Right cardiac atrium (tissue), 5 donors: ENCODE data around the gene SIRPB1. TPM values are rescaled to one million over a fixed set of nuclear protein-coding genes. Genes with fewer than 3 reads are reported as not detected.
"Not testable (repeated sequence)": the region's sequence is repeated elsewhere in the genome, so short reads cannot be mapped to it uniquely, and the experiment has no call there.

ENCODE experiments used
- ATAC-seq, 2 donors: fragments of 200-7000 bp; cut with Tn5 transposase; one replicate each; pipeline versions ENCODE4 v1.8.0 to v1.9.1; 2020; ENCODE audit warnings: moderate library complexity in 2 of 2, mild to moderate bottlenecking in 1 of 2
- DNase-seq, 3 donors: peaks; one replicate each; pipeline ENCODE4 v3.0.0-alpha.2; 2020
- H3K27ac ChIP-seq: one replicate; pipeline ENCODE4 v1.5.1; 2013; ENCODE audit warnings: mild to moderate bottlenecking, low read length, control low read depth, moderate library complexity
- H3K27me3 ChIP-seq: one replicate; pipeline ENCODE4 v1.6.1; 2013; ENCODE audit not compliant: control insufficient read depth, insufficient read depth
- H3K4me1 ChIP-seq: one replicate; pipeline ENCODE4 v1.6.1; 2013; ENCODE audit warnings: low read length; ENCODE audit not compliant: control insufficient read depth, insufficient read depth
- H3K4me3 ChIP-seq: one replicate; pipeline ENCODE4 v1.5.1; 2013; ENCODE audit warnings: low read length, control low read depth
- H3K9me3 ChIP-seq: one replicate; pipeline ENCODE4 v1.6.1; 2013; ENCODE audit warnings: low read length; ENCODE audit not compliant: control insufficient read depth
- WGBS: extraction: QIAGEN DNeasy Blood & Tissue Kit; methylation state at CpG from one replicate; pipeline ENCODE4 v1.1.7; 2013; 5-methylcytosine and 5-hydroxymethylcytosine counted together
- intact Hi-C, 4 donors: fragments of 100-400 bp; cut with DNase I; formaldehyde crosslinking; loops; one replicate each; pipeline versions ENCODE4 v1.11.0 to v1.14.0; 2022 to 2023
- polyA plus RNA-seq: library from polyadenylated mRNA; stranded (reverse); fragments of 200-250 nt; gene quantifications from one replicate; pipeline ENCODE4 v1.2.3, GENCODE V29; 2013
- total RNA-seq, 4 donors: library from RNA; stranded (reverse); fragmentation: NEBNext Ultra II Directional; extraction: Animal tissue kit (Norgen Biotek cat#: 25700); gene quantifications; one replicate each; pipeline ENCODE4 v1.2.1, GENCODE V29; 2021
- donor health status: healthy with polysubstance abuse.
- donor health status: DM: no; HTN: yes; CAD: no.
- donor health status: DM: no; HTN: no; CAD: no.
- donor health status: DM: no; HTN: yes; CAD: no; lungs with severe emphysema.
- donor health status: DM: yes; HTN: yes; CAD: no.

Gene SIRPB1
- total and polyA plus RNA-seq, 5 donors = 0.35 to 7.2 (median 0.63) TPM

DNA sequence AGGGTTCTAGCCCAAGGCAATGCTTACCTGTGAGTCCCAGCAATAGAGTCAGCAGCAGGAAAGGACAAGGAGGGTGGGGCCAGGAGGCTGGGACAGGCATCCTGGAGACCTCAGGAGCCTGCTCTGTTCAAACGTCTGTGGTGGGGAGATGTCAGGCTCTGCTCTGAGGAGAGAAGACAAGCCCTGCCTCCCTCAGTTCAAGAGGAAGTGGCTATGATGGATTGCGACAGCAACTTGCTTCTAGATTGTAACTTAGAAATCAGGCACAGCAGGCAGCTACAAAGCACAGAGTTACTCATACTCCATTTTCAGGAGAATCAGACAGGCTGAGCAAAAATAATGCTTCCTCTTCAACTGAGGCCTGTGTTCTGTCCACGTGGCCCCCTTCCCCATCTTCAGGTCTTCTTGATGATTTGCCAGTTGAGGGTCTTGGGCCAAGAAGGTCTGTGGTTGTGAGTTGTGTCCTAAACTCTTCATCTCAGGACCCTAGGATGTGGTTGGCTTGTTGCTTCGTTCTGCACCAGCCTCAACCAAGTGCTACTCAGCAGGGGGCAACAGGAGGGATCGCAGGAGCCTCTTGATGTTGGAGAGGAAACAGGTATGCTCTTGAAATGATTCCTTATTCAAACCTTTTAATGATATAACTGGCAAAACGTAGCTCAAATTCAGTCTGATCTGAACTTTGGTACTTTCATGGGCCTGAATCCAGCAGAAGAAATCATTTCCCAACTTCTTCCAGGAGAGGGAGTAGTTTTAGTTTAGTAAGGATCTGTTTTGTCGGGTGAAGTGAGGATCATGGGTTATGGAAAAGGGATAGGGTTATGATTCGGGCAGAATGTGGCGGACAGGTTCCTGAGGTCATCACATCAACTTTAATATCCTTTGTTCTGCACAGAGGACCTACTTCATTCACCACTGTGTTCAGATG, 31.0 kb downstream of the SIRPB1 start:
- no peaks in the 10 kb centered on the region for H3K4me1 ChIP-seq
- H3K27me3 ChIP-seq = no peaks in the 10 kb centered on the region
- no peak overlapping the region for H3K4me3 ChIP-seq
- intact Hi-C loops = no loop called here
- no peak for DNase-seq
- no peaks in the 10 kb centered on the region for H3K9me3 ChIP-seq
- ATAC-seq = no peak
- WGBS = 43% methylated on average over 9 of the region's 9 CpGs
- no peak overlapping the region for H3K27ac ChIP-seq

DNA sequence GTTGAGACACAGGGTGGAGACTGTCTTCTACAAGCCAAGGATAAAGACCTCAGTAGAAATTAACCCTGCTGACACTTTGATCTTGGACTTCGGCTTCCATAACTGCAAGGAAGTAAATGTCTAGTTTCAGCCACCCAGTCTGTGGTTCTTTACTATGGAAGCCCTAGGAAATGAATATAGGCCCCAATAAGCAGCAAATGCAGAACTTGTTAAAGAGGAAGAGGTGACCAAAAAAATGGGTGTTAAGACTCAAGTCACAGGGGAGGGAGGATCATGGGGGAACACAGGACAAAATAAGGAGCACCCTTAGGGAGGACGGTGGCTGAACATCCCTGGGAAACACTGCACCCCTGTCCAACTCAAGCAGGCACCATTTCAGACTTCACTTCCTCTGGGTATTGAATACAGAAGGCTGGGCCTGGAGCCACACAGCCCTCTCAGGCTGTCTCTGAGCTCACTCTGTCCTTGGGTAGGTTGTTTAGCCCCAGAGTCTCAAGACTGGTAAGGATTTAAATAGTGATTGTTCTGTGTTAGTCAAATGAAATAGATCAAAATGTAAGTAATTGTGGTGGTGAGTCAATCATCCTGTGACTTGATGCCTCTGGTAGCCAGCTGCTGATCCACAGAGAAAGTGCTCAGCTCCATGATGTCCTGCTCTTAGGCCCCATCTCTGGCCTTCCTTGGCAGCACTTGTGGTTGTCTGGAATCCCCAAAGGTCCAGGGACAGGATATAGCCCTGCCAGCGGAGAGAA, 31.9 kb downstream of the SIRPB1 start:
- ATAC-seq (no peak), DNase-seq (no peak)
- intact Hi-C loops = no loop called here
- WGBS = 74% methylated on average over 3 of the region's 3 CpGs
- Histone ChIP-seq H3K4me3 (no peak overlapping the region), H3K9me3 (no peaks in the 10 kb centered on the region), H3K27ac (no peak overlapping the region), H3K4me1 (no peaks in the 10 kb centered on the region), H3K27me3 (no peaks in the 10 kb centered on the region)

DNA sequence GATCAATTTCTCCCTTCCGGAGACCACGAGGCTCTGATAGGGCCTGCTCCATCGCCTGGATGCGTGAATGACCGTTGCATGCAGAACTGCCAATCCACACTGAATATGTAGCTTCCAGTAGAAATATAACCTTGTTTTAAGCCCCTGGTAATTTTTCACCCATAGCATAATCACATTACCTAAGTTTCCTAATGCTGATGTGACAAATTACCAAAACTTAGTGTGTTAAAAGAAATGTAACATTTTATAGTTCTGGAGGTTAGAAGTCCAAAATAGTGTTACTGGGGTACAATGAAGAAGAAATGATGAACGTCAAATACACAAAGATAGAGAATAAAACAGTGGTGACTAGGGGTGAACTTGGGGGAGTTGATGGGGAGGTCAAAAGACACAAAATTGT, 40.3 kb downstream of the SIRPB1 start:
- Histone ChIP-seq H3K27ac (no peak overlapping the region), H3K4me1 (no peaks in the 10 kb centered on the region), H3K4me3 (no peak overlapping the region), H3K9me3 (no peaks in the 10 kb centered on the region), H3K27me3 (no peaks in the 10 kb centered on the region)
- DNase-seq (no peak), ATAC-seq (no peak)
- intact Hi-C loops = loop anchor here in 1 of 4 donors (2.0 kb wide), 1 partner anchor 35 kb away; no protein-coding TSS in a partner anchor
- WGBS = 92% methylated on average over 6 of the region's 6 CpGs

DNA sequence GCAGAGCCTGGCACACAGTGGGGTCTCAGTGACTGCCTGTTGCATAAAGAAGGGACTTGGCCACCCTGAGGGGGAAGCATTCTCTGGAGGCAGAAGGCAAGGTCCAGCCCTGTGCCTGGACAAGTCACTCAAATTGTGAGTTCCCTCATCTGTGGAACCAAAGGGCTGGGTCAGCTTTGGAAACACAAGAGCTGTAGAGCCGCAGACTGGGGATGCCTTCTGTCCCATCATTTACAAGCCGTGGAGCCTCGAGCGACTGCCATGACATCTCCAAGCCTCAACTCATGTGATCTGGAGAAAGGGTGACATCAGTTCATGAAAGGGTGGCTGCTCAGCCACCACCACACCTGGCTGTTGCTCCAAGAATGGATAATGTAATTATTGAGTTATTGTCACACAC, 41.9 kb downstream of the SIRPB1 start:
- intact Hi-C loops = loop anchor here in 1 of 4 donors (2.0 kb wide), 1 partner anchor 37 kb away; no protein-coding TSS in a partner anchor
- Histone ChIP-seq H3K4me3 (no peak overlapping the region), H3K27me3 (no peaks in the 10 kb centered on the region), H3K9me3 (no peaks in the 10 kb centered on the region), H3K27ac (no peak overlapping the region), H3K4me1 (no peaks in the 10 kb centered on the region)
- DNase-seq (no peak), ATAC-seq (no peak)
- WGBS = 89% methylated on average over 4 of the region's 4 CpGs

DNA sequence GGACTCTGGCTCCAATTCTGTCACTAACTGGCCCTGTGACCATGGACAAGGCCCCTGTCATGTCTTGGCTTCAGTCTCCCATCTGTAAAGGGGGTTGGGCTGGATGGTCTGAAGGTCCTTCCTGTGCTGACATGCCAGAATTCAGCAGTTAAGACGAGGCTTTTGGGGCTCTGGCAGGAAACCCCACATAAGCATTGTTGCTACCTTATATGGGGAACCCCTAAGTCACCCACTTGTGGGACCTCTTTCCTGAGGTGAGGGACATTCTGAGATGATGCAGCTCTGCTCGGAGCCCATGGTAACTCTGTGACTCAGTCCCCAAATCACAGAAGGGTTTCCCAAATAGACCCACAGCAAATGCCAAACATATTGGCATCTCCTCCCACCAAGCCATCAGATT, 42.5 kb downstream of the SIRPB1 start:
- H3K9me3 ChIP-seq, intact Hi-C loops, H3K4me1 ChIP-seq, DNase-seq, H3K27ac ChIP-seq, H3K4me3 ChIP-seq, H3K27me3 ChIP-seq, ATAC-seq: not testable (repeated sequence)
- WGBS = 54% methylated on average over 2 of the region's 2 CpGs

DNA sequence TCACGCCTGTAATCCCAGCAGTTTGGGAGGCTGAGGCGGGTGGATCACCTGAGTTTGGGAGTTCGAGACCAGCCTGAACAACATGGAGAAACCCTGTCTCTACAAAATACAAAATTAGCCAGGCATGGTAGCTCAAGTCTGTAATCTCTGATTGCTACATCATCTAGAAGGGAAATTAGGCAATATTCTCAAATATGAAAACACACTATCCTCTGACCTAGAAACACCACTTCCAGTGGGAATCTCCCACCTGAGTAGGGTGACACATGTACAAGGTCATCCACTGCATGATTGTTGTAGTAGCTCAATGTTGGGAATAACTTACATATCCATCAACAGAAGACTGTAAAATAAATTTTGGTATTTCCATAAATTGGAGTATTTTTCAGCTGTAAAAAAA, 43.2 kb downstream of the SIRPB1 start:
- Histone ChIP-seq H3K4me3 (no peak overlapping the region), H3K27me3 (no peaks in the 10 kb centered on the region), H3K27ac (no peak overlapping the region), H3K4me1 (no peaks in the 10 kb centered on the region), H3K9me3 (no peaks in the 10 kb centered on the region)
- DNase-seq (no peak), ATAC-seq (no peak)
- 84% methylated on average over 3 of the region's 3 CpGs for WGBS
- intact Hi-C loops = no loop called here

DNA sequence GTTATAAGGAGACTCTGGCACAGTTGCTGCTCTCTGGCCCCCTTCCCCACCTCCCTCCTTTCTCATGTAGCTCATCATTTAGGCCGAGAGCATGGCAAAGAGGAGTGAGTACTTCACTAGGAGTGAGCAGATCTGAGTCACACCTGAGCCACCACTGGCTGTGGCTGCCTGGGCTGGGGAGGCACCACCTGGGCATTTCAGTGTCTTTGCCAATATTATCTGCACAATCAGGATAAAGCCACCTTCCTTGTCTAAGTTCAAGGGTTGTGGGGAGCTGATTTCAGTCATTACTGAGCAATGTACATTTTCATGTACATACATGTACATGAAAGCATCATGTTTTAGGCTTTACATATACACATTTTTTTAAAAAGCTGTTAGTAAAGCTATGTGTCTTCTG, 43.8 kb downstream of the SIRPB1 start:
- H3K4me1 ChIP-seq, H3K27ac ChIP-seq, DNase-seq, ATAC-seq, H3K27me3 ChIP-seq, H3K9me3 ChIP-seq, H3K4me3 ChIP-seq, intact Hi-C loops: not testable (repeated sequence)
- no CpG with 5 or more reads among the region's 1 CpG for WGBS

DNA sequence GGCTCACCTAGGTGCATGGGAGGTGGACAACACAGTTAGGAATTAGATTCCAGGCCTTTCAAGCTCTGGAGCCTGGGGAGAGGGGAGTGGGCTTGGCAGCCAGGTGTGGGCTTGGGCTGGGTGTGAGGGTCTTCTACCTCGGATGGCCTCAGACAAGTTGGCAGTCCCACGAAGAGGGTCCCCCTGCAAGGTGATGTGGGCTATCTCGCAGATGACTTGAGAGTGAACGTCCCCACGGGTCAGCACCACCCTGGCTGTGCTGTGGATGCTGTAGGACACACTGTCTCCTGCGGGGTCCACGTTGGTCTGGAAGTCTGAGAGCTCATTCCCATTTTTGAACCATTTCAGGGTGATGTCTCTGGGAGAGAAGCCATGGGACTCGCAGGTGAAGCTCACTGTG, 48.2 kb downstream of the SIRPB1 start:
- H3K27ac ChIP-seq, ATAC-seq, H3K4me1 ChIP-seq, H3K27me3 ChIP-seq, H3K9me3 ChIP-seq, intact Hi-C loops, DNase-seq, H3K4me3 ChIP-seq: not testable (repeated sequence)
- WGBS = 88% methylated on average over 8 of the region's 8 CpGs

Other genes with a start within 250 kb of the SIRPB1 start
- 100 to 1,000 TPM; 105 to 162 (median 140) TPM for gene FKBP1A, start 227.0 kb downstream of the SIRPB1 start, total RNA-seq
- 129 TPM for gene FKBP1A, start 227.0 kb downstream of the SIRPB1 start, polyA plus RNA-seq
- 10 to 100 TPM; 44.1 to 65.6 (median 58.4) TPM for gene NSFL1C, start 153.2 kb downstream of the SIRPB1 start, total RNA-seq
- gene NSFL1C, start 153.2 kb downstream of the SIRPB1 start, polyA plus RNA-seq = 36.3 TPM
- 1 to 10 TPM; 2.6 to 5.4 (median 4.9) TPM for gene SIRPB2, start 128.6 kb downstream of the SIRPB1 start, total RNA-seq
- 1.8 TPM for gene SIRPB2, start 128.6 kb downstream of the SIRPB1 start, polyA plus RNA-seq
- gene SIRPD, start 62.3 kb downstream of the SIRPB1 start, total RNA-seq = not detected
- not detected for gene SIRPD, start 62.3 kb downstream of the SIRPB1 start, polyA plus RNA-seq
- under 1 TPM in 3 of 4 donors, not detected in 1; 0.19 to 0.29 (median 0.20) TPM for gene SIRPG, start 37.8 kb upstream of the SIRPB1 start, total RNA-seq
- not detected for gene SIRPG, start 37.8 kb upstream of the SIRPB1 start, polyA plus RNA-seq